ENCODE measurements around the gene DNASE2.
"Not testable (repeated sequence)": the region's sequence is repeated elsewhere in the genome, so short reads cannot be mapped to it uniquely, and the experiment has no call there.

The DNASE2 gene

GRCh38 chr19:12881172-12881808 lies at the start of gene DNASE2:
Gene DNASE2 (minus strand): TSS chr19:12881449. CDS start chr19:12881375, 74 bp downstream.
- Mint-ChIP-seq H3K36me3 (peaks cover 45% of the 10 kb centered on the region), H3K4me1 (peaks cover 39% of the 10 kb centered on the region), H3K9me3 (no peaks in the 10 kb centered on the region), H3K27ac (peak within 1 kb of the TSS; percentile 81), H3K4me3 (peak within 1 kb of the TSS; percentile 87)
- DNase-seq (ENCODE audit: low spot score in 2 of 2) (peak; percentile 76 to 94), ATAC-seq (peak; percentile 81)

- no peak for ATAC-seq
- Mint-ChIP-seq H3K36me3 (peaks cover 87% of the 10 kb centered on the region), H3K9me3 (no peaks in the 10 kb centered on the region), H3K4me1 (peaks cover 35% of the 10 kb centered on the region), H3K4me3 (no peak overlapping the region), H3K27ac (no peak overlapping the region)
- no peak for DNase-seq (ENCODE audit: low spot score in 2 of 2)
Observed at GRCh38 chr19:12930002-12930645, 48.9 kb upstream of the DNASE2 start.

GRCh38 chr19:12924621-12925310 lies 43.5 kb upstream of the DNASE2 start:
- Mint-ChIP-seq H3K4me1 (peaks cover 3% of the 10 kb centered on the region), H3K4me3 (no peak overlapping the region), H3K36me3 (peaks cover 99% of the 10 kb centered on the region), H3K27ac (no peak overlapping the region), H3K9me3 (no peaks in the 10 kb centered on the region)
- ATAC-seq (no peak), DNase-seq (ENCODE audit: low spot score in 2 of 2) (no peak)

GRCh38 chr19:12922959-12923358 lies 41.7 kb upstream of the DNASE2 start:
- DNase-seq (ENCODE audit: low spot score in 2 of 2) (no peak), ATAC-seq (no peak)
- peaks cover 99% of the 10 kb centered on the region for H3K36me3 Mint-ChIP-seq
- H3K9me3 Mint-ChIP-seq, result no peaks in the 10 kb centered on the region
- no peak overlapping the region for H3K4me3 Mint-ChIP-seq
- H3K27ac Mint-ChIP-seq, result no peak overlapping the region
- peaks cover 8% of the 10 kb centered on the region for H3K4me1 Mint-ChIP-seq

GRCh38 chr19:12921047-12921446 lies 39.8 kb upstream of the DNASE2 start:
- Mint-ChIP-seq H3K9me3 (no peaks in the 10 kb centered on the region), H3K4me3 (no peak overlapping the region), H3K4me1 (peaks cover 8% of the 10 kb centered on the region), H3K27ac (no peak overlapping the region), H3K36me3 (peaks cover 84% of the 10 kb centered on the region)
- no peak for DNase-seq (ENCODE audit: low spot score in 2 of 2)
- ATAC-seq, result no peak

- H3K36me3 Mint-ChIP-seq, result peaks cover 56% of the 10 kb centered on the region
- DNase-seq (ENCODE audit: low spot score in 2 of 2), result no peak
- H3K4me3 Mint-ChIP-seq, result peak overlapping the region; percentile 68
- H3K4me1 Mint-ChIP-seq, result peaks cover 15% of the 10 kb centered on the region
- peak overlapping the region; percentile 96 for H3K27ac Mint-ChIP-seq
- H3K9me3 Mint-ChIP-seq, result no peaks in the 10 kb centered on the region
- ATAC-seq, result no peak
Observed at GRCh38 chr19:12918253-12918652, 37.0 kb upstream of the DNASE2 start.

- H3K4me3 Mint-ChIP-seq; H3K27ac Mint-ChIP-seq; DNase-seq (ENCODE audit: low spot score in 2 of 2); ATAC-seq; H3K9me3 Mint-ChIP-seq: not testable (repeated sequence)
- Mint-ChIP-seq H3K4me1 (peaks cover 15% of the 10 kb centered on the region), H3K36me3 (peaks cover 32% of the 10 kb centered on the region)
Observed at GRCh38 chr19:12915860-12916259, 34.6 kb upstream of the DNASE2 start.

GRCh38 chr19:12913851-12914690 lies 32.8 kb upstream of the DNASE2 start:
- Mint-ChIP-seq H3K9me3 (no peaks in the 10 kb centered on the region), H3K4me3 (no peak overlapping the region)
- peak in 1 of 2 donors; percentile 59 for DNase-seq (ENCODE audit: low spot score in 2 of 2)

GRCh38 chr19:12913011-12913561 lies 31.8 kb upstream of the DNASE2 start:
- DNase-seq (ENCODE audit: low spot score in 2 of 2), result no peak
- Mint-ChIP-seq H3K9me3 (no peaks in the 10 kb centered on the region), H3K36me3 (peaks cover 5% of the 10 kb centered on the region), H3K4me1 (peaks cover 14% of the 10 kb centered on the region), H3K4me3 (no peak overlapping the region), H3K27ac (peak overlapping the region; percentile 82)
- no peak for ATAC-seq

More at GRCh38 chr19:12913851-12914690, 32.8 kb upstream of the DNASE2 start:
- peak; percentile 68 for ATAC-seq
- Mint-ChIP-seq H3K36me3 (peaks cover 15% of the 10 kb centered on the region), H3K27ac (peak overlapping the region; percentile 82), H3K4me1 (peaks cover 11% of the 10 kb centered on the region)

- peak overlapping the region; percentile 24 for H3K27ac Mint-ChIP-seq
- H3K9me3 Mint-ChIP-seq, result no peaks in the 10 kb centered on the region
- DNase-seq (ENCODE audit: low spot score in 2 of 2) (no peak), ATAC-seq (no peak)
- peaks cover under 1% of the 10 kb centered on the region for H3K36me3 Mint-ChIP-seq
- H3K4me3 Mint-ChIP-seq, result no peak overlapping the region
- peaks cover 14% of the 10 kb centered on the region for H3K4me1 Mint-ChIP-seq
Observed at GRCh38 chr19:12912571-12912970, 31.3 kb upstream of the DNASE2 start.

- no peaks in the 10 kb centered on the region for H3K36me3 Mint-ChIP-seq
- H3K9me3 Mint-ChIP-seq, result no peaks in the 10 kb centered on the region
- peaks cover 7% of the 10 kb centered on the region for H3K4me1 Mint-ChIP-seq
- no peak overlapping the region for H3K4me3 Mint-ChIP-seq
- no peak for ATAC-seq
- no peak for DNase-seq (ENCODE audit: low spot score in 2 of 2)
- no peak overlapping the region for H3K27ac Mint-ChIP-seq
Observed at GRCh38 chr19:12907166-12907565, 25.9 kb upstream of the DNASE2 start.

GRCh38 chr19:12899891-12900518 lies 18.8 kb upstream of the DNASE2 start:
- Mint-ChIP-seq H3K36me3 (peaks cover 47% of the 10 kb centered on the region), H3K27ac (peak overlapping the region; percentile 89), H3K9me3 (no peaks in the 10 kb centered on the region), H3K4me1 (peaks cover 9% of the 10 kb centered on the region), H3K4me3 (peak overlapping the region; percentile 42)
- DNase-seq (ENCODE audit: low spot score in 2 of 2) (peak in 1 of 2 donors; percentile 87), ATAC-seq (peak; percentile 94)

- Mint-ChIP-seq H3K9me3 (no peaks in the 10 kb centered on the region), H3K36me3 (peaks cover 63% of the 10 kb centered on the region), H3K27ac (no peak overlapping the region), H3K4me3 (no peak overlapping the region), H3K4me1 (peaks cover 16% of the 10 kb centered on the region)
- DNase-seq (ENCODE audit: low spot score in 2 of 2), result no peak
- ATAC-seq, result no peak
Observed at GRCh38 chr19:12896460-12896859, 15.2 kb upstream of the DNASE2 start.

GRCh38 chr19:12893582-12893981 lies 12.3 kb upstream of the DNASE2 start:
- ATAC-seq (no peak), DNase-seq (ENCODE audit: low spot score in 2 of 2) (no peak)
- H3K4me1 Mint-ChIP-seq, result peaks cover 20% of the 10 kb centered on the region
- peak overlapping the region; percentile 99 for H3K4me3 Mint-ChIP-seq
- H3K9me3 Mint-ChIP-seq, result no peaks in the 10 kb centered on the region
- H3K27ac Mint-ChIP-seq, result no peak overlapping the region
- H3K36me3 Mint-ChIP-seq, result peaks cover 47% of the 10 kb centered on the region
